CD4-positive, alpha-beta T cell treated with Interleukin-21 for 1 hour (primary cell): ENCODE data around the gene TYW1.
A peak's percentile ranks its signal among the peaks of the same experiment; 100 is the strongest.
"Not testable (repeated sequence)": the region's sequence is repeated elsewhere in the genome, so short reads cannot be mapped to it uniquely, and the experiment has no call there.

ENCODE experiments used
- DNase-seq: peaks from one replicate; pipeline ENCODE4 v3.0.0-alpha.2; 2020

Gene TYW1

GRCh38 chr7:67192123-67192702, 195.6 kb downstream of the TYW1 start:
- not testable (repeated sequence) for DNase-seq

- DNase-seq, result peak; percentile 9
Observed at GRCh38 chr7:67192889-67193613, 196.4 kb downstream of the TYW1 start.

DNA sequence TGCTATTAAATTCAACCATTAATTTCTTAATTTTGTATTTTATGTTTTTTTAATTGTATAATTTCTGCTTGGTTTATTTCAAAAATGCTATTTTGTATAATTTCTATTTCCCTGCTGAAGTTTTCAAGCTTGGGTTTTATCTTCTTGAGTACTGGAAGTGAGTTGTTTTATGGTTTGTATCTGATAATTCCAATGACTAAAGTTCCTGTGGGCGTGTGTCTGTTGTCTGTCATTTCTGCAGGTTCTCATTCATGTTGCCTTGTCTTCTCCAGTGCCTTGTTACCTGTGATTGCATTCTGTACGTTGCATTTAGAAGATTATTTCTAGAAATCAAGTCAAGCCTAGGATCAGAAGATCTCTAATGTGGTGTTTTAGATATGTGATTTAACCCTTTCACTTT, 199.5 kb downstream of the TYW1 start:
- DNase-seq, result not testable (repeated sequence)

GRCh38 chr7:67198865-67199526, 202.4 kb downstream of the TYW1 start:
- not testable (repeated sequence) for DNase-seq

DNA sequence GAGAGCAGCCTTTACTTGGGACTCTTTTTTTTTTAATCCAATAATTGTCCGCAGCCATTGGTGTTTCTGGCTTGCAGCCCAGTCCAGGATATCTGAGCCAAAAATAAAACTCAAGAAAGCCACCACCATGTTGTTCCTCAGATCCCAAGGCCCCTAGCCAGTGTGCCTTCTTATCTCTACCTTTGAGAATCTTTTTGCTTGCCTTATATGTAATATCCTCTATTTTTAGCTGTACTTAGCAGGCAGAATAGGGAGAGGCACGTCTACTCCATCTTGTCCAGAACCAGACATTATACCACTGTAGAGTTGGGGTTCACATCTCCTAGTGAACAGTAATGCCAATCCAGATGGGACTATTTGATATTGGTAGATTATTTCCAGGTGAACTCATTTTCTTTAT, 209.1 kb downstream of the TYW1 start:
- DNase-seq, result not testable (repeated sequence)

DNA sequence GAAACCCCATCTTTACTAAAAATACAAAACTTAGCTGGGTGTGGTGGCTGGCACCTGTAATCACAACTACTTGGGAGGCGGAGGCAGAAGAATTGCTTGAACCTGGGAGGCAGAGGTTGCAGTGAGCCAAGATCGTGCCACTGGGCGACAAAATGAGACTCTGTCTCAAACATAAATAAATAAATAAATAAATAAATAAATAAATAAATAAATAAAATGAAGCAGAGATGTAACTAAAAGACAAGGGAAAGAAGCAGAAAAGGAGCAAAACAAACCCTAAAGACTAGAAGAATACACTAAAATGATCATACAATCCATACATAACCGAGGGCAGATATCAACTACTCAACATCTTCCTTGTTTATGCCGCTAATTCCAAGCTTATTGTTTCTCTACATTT, 209.8 kb downstream of the TYW1 start:
- DNase-seq, result no peak

- DNase-seq, result not testable (repeated sequence)
Observed at GRCh38 chr7:67208656-67209055, 212.0 kb downstream of the TYW1 start.

- no peak for DNase-seq
Observed at GRCh38 chr7:67209256-67209655, 212.6 kb downstream of the TYW1 start.

DNA sequence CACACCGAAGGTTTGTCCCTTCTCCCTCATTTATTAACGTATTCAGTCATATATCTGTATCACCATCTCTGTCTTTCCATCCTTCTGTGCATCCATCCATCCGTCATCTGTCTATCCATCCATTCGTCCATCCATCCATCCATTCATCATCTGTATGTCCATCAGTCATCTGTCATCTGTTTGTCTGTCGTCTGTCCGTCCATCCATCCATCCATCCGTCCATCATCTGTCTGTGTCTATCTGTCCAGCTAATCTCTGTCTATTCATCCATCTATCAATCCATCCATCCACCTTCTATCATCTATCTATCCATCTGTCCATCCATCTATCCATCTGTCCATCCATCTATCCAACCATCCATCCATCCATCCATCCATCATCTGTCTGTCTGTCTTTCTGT, 213.9 kb downstream of the TYW1 start:
- DNase-seq, result no peak

- DNase-seq, result not testable (repeated sequence)
Observed at GRCh38 chr7:67211650-67212330, 215.2 kb downstream of the TYW1 start.

DNA sequence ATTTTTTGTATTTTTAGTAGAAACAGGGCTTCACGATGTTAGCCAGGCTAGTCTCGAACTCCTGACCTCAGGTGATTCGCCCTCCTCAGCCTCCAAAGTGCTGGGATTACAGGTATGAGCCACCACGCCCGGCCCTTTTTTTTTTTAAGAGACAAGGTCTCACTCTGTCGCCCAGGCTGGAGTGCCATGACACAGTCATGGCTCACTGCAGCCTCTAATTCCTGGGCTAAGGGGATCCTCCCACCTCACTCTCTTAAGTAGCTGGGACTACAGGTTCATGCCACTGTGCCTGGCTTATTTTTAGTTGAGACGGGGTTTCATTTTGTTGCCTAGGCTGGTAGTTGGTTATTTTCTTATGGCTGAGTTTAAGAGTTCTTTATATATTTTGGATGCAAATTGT, 216.4 kb downstream of the TYW1 start:
- DNase-seq, result not testable (repeated sequence)

- not testable (repeated sequence) for DNase-seq
Observed at GRCh38 chr7:67223551-67223950, 226.9 kb downstream of the TYW1 start.

DNA sequence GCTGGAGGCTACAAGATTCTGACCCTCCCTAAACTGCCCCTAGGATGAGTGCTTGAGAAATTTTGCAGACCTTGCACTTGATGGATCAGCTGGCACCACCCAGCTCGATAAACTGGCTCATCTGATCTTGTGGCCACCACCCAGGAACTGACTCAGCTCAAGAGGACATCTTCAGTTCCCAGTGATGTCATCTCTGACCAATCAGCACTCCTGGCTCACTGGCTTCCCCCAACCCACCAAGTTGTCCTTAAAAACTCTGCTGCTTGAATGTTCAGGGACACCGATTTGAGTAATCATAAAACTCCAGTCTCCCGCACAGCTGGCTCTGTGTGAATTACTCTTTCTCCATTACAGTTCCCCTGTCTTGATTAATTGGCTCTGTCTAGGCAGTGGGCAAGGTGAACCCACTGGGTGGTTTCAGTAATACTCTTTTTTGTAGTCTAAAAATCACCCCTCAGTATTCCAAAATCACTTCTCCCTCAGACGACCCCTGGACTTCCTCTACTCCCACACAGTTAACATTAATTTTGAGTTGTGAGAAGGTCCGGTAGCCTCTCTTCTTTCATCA, 229.8 kb downstream of the TYW1 start:
- peak; percentile 17 for DNase-seq

GRCh38 chr7:67226967-67227366, 230.3 kb downstream of the TYW1 start:
- not testable (repeated sequence) for DNase-seq

DNA sequence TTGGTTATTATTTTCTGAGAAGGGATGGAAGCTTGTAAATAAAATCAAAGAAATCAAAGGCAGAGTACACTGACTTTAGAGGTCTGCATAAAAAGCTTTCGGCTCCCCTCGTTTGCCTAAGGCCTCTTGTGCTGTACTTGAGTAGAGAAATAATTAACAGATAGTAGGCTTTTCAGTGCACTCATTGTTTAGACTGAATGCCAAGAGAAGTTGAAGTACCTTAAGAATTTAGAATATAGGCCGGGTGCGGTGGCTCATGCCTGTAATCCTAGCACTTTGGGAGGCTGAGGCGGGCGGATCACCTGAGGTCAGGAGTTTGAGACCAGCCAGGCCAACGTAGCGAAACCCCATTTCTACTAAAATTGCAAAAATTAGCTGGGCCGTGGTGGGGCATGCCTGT, 232.4 kb downstream of the TYW1 start:
- DNase-seq, result not testable (repeated sequence)

DNA sequence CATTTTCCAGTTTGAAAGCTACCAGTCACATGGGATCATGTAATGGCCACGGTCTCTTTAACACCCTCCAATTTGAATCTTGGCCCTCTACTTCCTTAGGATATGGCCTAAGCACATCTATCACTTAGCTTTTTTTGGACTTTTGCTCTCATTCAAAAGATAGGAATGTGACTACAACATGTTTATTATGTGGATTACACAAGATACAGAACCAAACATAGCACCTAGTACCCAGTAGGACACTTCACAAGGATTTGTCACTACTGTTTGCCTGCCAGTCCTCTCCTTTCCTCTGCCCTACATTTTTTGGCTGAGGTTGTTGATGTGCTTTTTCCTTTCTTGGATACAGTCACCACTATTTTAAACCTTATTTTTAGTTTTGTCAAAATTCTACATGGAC, 233.4 kb downstream of the TYW1 start:
- DNase-seq, result not testable (repeated sequence)

- DNase-seq, result not testable (repeated sequence)
Observed at GRCh38 chr7:67233506-67233905, 236.9 kb downstream of the TYW1 start.

DNA sequence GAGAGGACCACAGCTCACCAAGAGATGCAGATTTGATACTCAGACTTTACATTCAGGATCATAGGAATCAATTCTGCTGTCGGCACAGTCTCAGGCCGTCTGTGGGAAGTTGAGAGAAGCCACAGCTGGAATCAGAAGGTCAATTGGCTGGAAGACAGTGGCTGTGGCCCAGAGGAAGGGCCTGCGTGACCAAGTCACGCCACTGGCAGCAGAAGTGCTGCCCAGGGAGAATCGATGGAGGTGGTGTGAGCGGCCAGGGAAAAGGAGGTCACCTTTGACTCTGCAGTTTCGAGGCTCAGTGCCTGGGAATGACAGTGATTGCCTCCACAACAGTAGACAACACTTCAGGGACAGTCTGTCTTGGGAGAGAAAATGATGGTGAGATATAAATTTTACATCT, 239.6 kb downstream of the TYW1 start:
- not testable (repeated sequence) for DNase-seq

GRCh38 chr7:67242871-67243270, 246.2 kb downstream of the TYW1 start:
- DNase-seq, result not testable (repeated sequence)

DNA sequence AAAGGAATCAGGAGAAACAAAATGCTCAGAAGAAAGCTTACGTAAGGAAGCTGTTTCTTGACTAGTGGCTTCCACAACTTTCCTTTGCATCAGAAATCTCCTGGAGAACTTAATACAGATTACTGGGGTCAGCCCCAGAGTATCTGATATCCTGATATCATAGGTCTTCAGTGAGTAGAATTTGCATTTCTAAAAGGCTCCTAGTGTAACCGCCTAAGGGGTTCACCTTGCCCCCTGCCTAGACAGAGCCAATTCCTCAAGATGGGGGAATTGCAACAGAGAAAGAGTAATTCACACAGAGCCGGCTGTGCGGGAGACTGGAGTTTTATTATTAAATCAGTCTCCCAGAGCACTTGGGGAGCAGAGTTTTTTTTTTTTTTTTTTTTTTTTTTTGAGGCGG, 251.7 kb downstream of the TYW1 start:
- DNase-seq, result not testable (repeated sequence)

DNA sequence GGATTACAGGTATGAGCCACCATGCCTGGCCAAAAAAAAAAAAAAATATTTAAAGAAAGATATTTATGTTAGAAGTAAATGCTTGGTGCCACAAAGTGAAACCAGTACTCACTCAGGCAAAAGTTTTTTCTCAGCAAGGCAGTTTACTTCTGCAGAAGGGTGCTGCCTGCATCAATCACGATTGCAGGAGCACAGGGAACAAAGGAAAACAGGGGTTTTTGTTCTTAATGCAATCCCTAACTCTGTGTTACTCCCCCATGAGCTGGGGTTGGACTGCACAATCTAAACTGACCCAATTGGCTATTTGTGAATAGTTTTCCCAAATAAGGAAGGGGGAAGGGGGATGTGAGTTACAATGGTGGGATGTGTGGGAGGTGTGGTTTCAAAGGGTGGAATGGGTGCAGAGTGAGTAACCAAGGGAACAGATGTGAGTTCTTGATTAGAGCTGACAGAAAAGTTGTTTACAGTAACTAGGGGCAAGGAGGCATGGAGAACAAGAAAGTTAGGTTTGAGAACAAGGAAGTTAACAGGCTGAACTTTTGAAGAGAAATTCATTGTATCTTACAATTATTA, 255.4 kb downstream of the TYW1 start:
- DNase-seq, result no peak

DNA sequence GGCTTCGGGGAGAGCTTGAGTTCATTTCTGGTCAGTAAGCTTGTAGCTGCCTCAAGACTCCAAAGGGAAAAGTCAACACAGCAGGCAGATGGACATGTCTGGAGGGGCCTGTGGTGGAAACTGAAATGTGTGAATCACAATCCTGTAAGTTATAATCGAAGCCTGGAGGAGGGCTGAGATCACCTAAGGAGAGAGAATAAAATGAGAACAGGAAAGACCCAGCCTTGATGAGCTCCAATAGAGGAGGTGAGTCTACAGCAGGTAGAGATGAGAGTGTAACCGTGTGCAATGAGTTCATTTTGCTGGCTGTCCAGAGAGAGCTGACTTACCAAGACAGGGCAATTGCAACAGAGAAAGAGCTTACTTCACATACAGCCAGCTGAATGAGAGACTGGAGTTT, 258.4 kb downstream of the TYW1 start:
- DNase-seq, result not testable (repeated sequence)

- DNase-seq, result not testable (repeated sequence)
Observed at GRCh38 chr7:67257779-67258178, 261.1 kb downstream of the TYW1 start.
